Neural progenitor cell (in vitro differentiated cells): ENCODE results near the gene EYA3. TPM values are rescaled to one million over a fixed set of nuclear protein-coding genes. Genes with fewer than 3 reads are reported as not detected.

ENCODE experiments used
- DNase-seq: peaks from one replicate; pipeline ENCODE4 v3.0.0-alpha.2; 2016; ENCODE audit warnings: low spot score
- H2AFZ ChIP-seq: fragments of 200-600 bp; sonication (generic); replicated peaks from 2 replicates; pipeline ENCODE4 v1.6.1; 2016; ENCODE audit warnings: antibody characterized with exemption
- H3F3A ChIP-seq: fragments of 200-600 bp; sonication (generic); 2 replicates; pipeline ENCODE4 v1.6.1; 2016; ENCODE audit warnings: antibody characterized with exemption, low read depth
- H3K27ac ChIP-seq: fragments of 200-600 bp; sonication (generic); 2 replicates; pipeline ENCODE4 v1.5.1; 2016; ENCODE audit warnings: mild to moderate bottlenecking
- H3K27me3 ChIP-seq: fragments of 200-600 bp; sonication (generic); 2 replicates; pipeline ENCODE4 v1.6.1; 2016; ENCODE audit warnings: mild to moderate bottlenecking, moderate library complexity
- H3K36me3 ChIP-seq: fragments of 200-600 bp; sonication (generic); 2 replicates; pipeline ENCODE4 v1.5.1; 2016
- H3K4me1 ChIP-seq: fragments of 200-600 bp; sonication (generic); 2 replicates; pipeline ENCODE4 v1.6.1; 2016; ENCODE audit warnings: mixed run types
- H3K4me2 ChIP-seq: fragments of 200-600 bp; sonication (generic); 2 replicates; pipeline ENCODE4 v1.6.1; 2016
- H3K4me3 ChIP-seq: fragments of 200-600 bp; sonication (generic); 2 replicates; pipeline ENCODE4 v1.5.1; 2016
- H3K79me2 ChIP-seq: fragments of 200-600 bp; sonication (generic); 2 replicates; pipeline ENCODE4 v1.6.1; 2016; ENCODE audit warnings: low read depth
- H3K9ac ChIP-seq: fragments of 200-600 bp; sonication (generic); 2 replicates; pipeline ENCODE4 v1.6.1; 2016
- H3K9me3 ChIP-seq: fragments of 200-600 bp; sonication (generic); 2 replicates; pipeline ENCODE4 v1.5.1; 2016; ENCODE audit warnings: low read depth
- H4K20me1 ChIP-seq: fragments of 200-600 bp; sonication (generic); 2 replicates; pipeline ENCODE4 v1.6.1; 2016; ENCODE audit warnings: low read depth
- H3K27ac Mint-ChIP-seq: 3 replicates; pipeline ENCODE4 v1.8.0; 2021; ENCODE audit warnings: mixed read lengths
- H3K27me3 Mint-ChIP-seq: 2 replicates; pipeline ENCODE4 v1.8.0; 2022; ENCODE audit warnings: low read depth, mild to moderate bottlenecking, inconsistent platforms, moderate library complexity, mixed read lengths; ENCODE audit not compliant: insufficient read depth
- H3K36me3 Mint-ChIP-seq: 3 replicates; pipeline ENCODE4 v1.8.0; 2021; ENCODE audit warnings: mixed read lengths
- H3K4me1 Mint-ChIP-seq: 3 replicates; pipeline ENCODE4 v1.8.0; 2021; ENCODE audit warnings: mixed read lengths
- H3K4me3 Mint-ChIP-seq: 3 replicates; pipeline ENCODE4 v1.8.0; 2021; ENCODE audit warnings: mild to moderate bottlenecking, moderate library complexity, mixed read lengths
- H3K9me3 Mint-ChIP-seq: 3 replicates; pipeline ENCODE4 v1.8.0; 2020; ENCODE audit warnings: mixed read lengths
- EZH2 ChIP-seq: fragments of 200-600 bp; sonication (generic); IDR thresholded peaks from 2 replicates; pipeline ENCODE4 v1.6.1; 2017; ENCODE audit warnings: antibody characterized with exemption, mild to moderate bottlenecking, moderate library complexity
- EZH2phosphoT487 ChIP-seq: fragments of 200-600 bp; sonication (generic); IDR thresholded peaks from 2 replicates; pipeline ENCODE4 v1.6.1; 2017; ENCODE audit warnings: antibody characterized with exemption
- total RNA-seq: library from RNA; depleted of rRNA; stranded (reverse); fragments of >200 nt; gene quantifications from 2 replicates; pipeline ENCODE4 v1.2.3, GENCODE V29; 2015; ENCODE audit warnings: low replicate concordance
- TF ChIP-seq, protein P1 (sequence below): fragments of 200-600 bp; sonication (generic); IDR thresholded peaks from 2 replicates; pipeline ENCODE4 v1.5.1; 2017; ENCODE audit warnings: antibody characterized with exemption, mild to moderate bottlenecking

The EYA3 gene
- total RNA-seq, 1 donor from 2014 or later: 32.9 TPM

DNA sequence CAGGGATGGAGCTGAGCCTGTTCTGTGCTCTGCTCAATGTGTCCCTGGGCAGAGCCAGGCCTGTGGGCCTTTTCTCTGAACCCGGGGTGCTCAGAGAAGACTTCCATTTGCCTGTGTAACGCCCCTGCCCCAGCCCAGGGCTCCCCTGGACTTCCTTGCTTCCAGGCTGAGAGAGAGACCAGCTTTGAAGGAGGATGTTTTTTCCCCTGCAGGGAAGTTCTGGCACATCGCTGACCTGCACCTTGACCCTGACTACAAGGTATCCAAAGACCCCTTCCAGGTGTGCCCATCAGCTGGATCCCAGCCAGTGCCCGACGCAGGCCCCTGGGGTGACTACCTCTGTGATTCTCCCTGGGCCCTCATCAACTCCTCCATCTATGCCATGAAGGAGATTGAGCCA is 143.4 kb downstream of the EYA3 start:
- H4K20me1 ChIP-seq: no peaks in the 10 kb centered on the region
- Mint-ChIP-seq H3K27ac (no peak overlapping the region), H3K36me3 (no peaks in the 10 kb centered on the region)

DNA sequence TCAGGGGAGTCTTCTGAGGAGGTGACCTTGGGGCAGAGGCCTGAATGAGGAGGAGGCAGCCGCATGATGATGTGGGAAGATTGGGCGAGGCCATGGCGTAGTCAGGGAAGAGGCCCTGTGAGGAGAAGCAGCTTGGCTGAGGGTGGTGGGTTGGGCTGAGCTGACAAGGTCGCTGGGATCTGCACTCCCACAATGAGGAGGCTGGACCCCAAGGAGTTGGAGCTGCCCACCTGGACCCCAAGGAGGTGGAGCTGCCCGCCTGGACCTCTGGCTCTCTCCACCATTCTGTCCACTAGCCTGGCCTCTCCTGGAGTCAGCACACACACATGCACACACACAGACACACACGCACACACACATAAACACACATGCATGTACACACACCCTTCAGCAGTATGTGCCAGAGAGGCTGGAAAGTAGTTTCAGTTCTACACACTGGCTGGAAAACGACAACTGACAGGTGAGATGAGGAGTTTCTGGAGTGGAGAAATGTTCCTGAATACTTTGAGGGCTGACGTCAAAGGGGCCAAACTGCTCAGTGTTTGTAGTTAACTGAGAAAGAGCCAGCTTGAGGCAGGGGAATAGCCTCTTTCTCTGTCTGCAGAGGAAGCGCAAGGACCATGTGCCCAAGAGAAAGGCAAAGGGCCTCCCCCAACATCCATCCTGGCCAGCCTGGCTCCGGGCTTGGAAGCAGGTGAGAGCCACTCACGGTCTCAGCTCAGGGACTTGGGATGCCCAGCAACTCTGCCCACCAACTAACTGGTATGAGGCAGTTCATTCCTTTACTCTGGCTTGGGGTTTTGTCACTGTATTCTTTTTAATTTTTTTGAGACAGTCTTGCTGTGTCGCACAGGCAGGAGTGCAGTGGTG is 146.5 kb downstream of the EYA3 start:
- Mint-ChIP-seq H3K9me3 (no peaks in the 10 kb centered on the region), H3K4me3 (no peak overlapping the region), H3K27me3 (peaks cover 5% of the 10 kb centered on the region), H3K4me1 (peaks cover 2% of the 10 kb centered on the region), H3K36me3 (no peaks in the 10 kb centered on the region), H3K27ac (no peak overlapping the region)
- Histone ChIP-seq H3K4me3 (no peak overlapping the region), H3K9ac (no peak overlapping the region), H2AFZ (no peak overlapping the region), H3K79me2 (no peaks in the 10 kb centered on the region), H3K27ac (no peak overlapping the region), H3K36me3 (no peaks in the 10 kb centered on the region), H3F3A (peaks cover 13% of the 10 kb centered on the region), H3K27me3 (no peaks in the 10 kb centered on the region), H3K4me2 (no peak overlapping the region), H3K9me3 (no peaks in the 10 kb centered on the region), H3K4me1 (peaks cover 10% of the 10 kb centered on the region), H4K20me1 (no peaks in the 10 kb centered on the region)
- TF ChIP-seq, protein P1, sequence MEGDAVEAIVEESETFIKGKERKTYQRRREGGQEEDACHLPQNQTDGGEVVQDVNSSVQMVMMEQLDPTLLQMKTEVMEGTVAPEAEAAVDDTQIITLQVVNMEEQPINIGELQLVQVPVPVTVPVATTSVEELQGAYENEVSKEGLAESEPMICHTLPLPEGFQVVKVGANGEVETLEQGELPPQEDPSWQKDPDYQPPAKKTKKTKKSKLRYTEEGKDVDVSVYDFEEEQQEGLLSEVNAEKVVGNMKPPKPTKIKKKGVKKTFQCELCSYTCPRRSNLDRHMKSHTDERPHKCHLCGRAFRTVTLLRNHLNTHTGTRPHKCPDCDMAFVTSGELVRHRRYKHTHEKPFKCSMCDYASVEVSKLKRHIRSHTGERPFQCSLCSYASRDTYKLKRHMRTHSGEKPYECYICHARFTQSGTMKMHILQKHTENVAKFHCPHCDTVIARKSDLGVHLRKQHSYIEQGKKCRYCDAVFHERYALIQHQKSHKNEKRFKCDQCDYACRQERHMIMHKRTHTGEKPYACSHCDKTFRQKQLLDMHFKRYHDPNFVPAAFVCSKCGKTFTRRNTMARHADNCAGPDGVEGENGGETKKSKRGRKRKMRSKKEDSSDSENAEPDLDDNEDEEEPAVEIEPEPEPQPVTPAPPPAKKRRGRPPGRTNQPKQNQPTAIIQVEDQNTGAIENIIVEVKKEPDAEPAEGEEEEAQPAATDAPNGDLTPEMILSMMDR: no peak
- TF ChIP-seq EZH2phosphoT487 (no peak), EZH2 (no peak)
- DNase-seq: no peak

More for the DNA sequence above, 143.4 kb downstream of the EYA3 start:
- H3K4me1 ChIP-seq: peaks cover 5% of the 10 kb centered on the region
- H3K27me3 Mint-ChIP-seq: peaks cover 3% of the 10 kb centered on the region
- no peak overlapping the region for H3K27ac ChIP-seq
- no peak overlapping the region for H3K4me3 ChIP-seq
- TF ChIP-seq EZH2 (no peak), EZH2phosphoT487 (no peak)
- TF ChIP-seq, protein P1: no peak
- H3K9ac ChIP-seq: no peak overlapping the region
- H3K9me3 Mint-ChIP-seq: no peaks in the 10 kb centered on the region
- H3K4me2 ChIP-seq: no peak overlapping the region
- H3K4me3 Mint-ChIP-seq: no peak overlapping the region
- H3K4me1 Mint-ChIP-seq: peaks cover 2% of the 10 kb centered on the region
- no peaks in the 10 kb centered on the region for H3K79me2 ChIP-seq
- no peaks in the 10 kb centered on the region for H3F3A ChIP-seq
- H3K36me3 ChIP-seq: no peaks in the 10 kb centered on the region
- H3K9me3 ChIP-seq: no peaks in the 10 kb centered on the region
- no peak for DNase-seq
- no peak overlapping the region for H2AFZ ChIP-seq
- H3K27me3 ChIP-seq: no peaks in the 10 kb centered on the region

DNA sequence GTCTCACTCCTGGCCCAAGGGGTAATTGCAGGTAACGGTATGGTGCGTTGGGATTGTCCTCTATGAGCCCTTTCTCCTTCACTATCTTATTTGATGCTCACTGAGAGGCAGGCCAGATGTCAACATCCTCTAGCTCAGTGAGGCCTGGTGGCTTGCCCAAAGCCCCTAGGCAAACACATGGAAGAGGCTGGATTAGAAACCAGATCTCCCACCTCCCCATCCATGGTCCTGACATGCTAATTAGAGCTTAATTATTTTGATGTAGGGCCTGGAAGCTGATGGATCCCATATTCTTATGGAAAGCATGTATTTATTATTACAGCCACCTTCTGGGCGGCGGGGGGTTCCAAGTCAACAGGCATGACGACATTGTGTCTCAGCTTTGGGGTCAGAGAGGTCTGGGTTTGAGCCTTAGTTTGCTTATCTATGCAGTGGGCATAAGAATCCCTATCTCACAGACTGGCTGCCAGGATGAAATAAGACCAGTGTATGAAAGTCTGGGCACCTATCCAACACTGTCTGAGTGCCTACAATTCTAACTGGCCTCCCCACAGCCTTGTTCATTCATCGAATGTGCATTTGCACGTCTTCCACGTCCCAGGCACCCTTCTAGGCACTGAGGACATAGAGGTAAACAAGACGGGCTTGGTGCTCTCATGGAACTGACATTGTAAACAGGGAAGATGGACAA is 147.4 kb downstream of the EYA3 start:
- H3K4me1 Mint-ChIP-seq: peaks cover 2% of the 10 kb centered on the region
- H3K9ac ChIP-seq: no peak overlapping the region

More for the DNA sequence above, 147.4 kb downstream of the EYA3 start:
- Histone ChIP-seq H3K27ac (no peak overlapping the region), H3K36me3 (no peaks in the 10 kb centered on the region), H3K27me3 (peaks cover 4% of the 10 kb centered on the region), H3K4me1 (peaks cover 11% of the 10 kb centered on the region), H4K20me1 (no peaks in the 10 kb centered on the region), H2AFZ (no peak overlapping the region), H3F3A (peaks cover 17% of the 10 kb centered on the region), H3K79me2 (no peaks in the 10 kb centered on the region), H3K9me3 (no peaks in the 10 kb centered on the region), H3K4me3 (no peak overlapping the region), H3K4me2 (no peak overlapping the region)
- DNase-seq: no peak
- H3K27me3 Mint-ChIP-seq: peaks cover 6% of the 10 kb centered on the region
- H3K4me3 Mint-ChIP-seq: no peak overlapping the region
- no peaks in the 10 kb centered on the region for H3K9me3 Mint-ChIP-seq
- H3K27ac Mint-ChIP-seq: no peak overlapping the region
- H3K36me3 Mint-ChIP-seq: no peaks in the 10 kb centered on the region
- TF ChIP-seq, protein P1: no peak
